WTC11 (cell line): Measurements from ENCODE around the gene GRAP2. TPM values are rescaled to one million over a fixed set of nuclear protein-coding genes. Genes with fewer than 3 reads are reported as not detected.

Experiments used
- ATAC-seq: fragments of 200-7000 bp; cut with Tn5 transposase; 2 replicates; pipeline ENCODE4 v1.10.0; 2021; ENCODE audit warnings: mild to moderate bottlenecking, moderate library complexity
- CTCF ChIA-PET: fragments of 300-600 bp; sonication (Branson Sonifier 250); formaldehyde crosslinking; loops from one replicate; lab custom pipeline; 2021; ENCODE audit warnings: antibody characterized with exemption; lab: Charles Lee
- POLR2A ChIA-PET: fragments of 350-600 bp; sonication (Branson Sonifier 250); formaldehyde crosslinking; loops from one replicate; lab custom pipeline; 2021; ENCODE audit warnings: antibody characterized with exemption; lab: Charles Lee
- DNase-seq: peaks from one replicate; pipeline ENCODE4 v3.0.0; 2021; ENCODE audit warnings: low spot score
- H3K27ac Mint-ChIP-seq: 2 replicates; pipeline ENCODE4 v1.8.0; 2021; ENCODE audit warnings: mixed read lengths
- H3K27me3 Mint-ChIP-seq: 2 replicates; pipeline ENCODE4 v1.8.0; 2021; ENCODE audit warnings: low read depth, mild to moderate bottlenecking, moderate library complexity, mixed read lengths
- H3K36me3 Mint-ChIP-seq: 2 replicates; pipeline ENCODE4 v1.8.0; 2021; ENCODE audit warnings: mixed read lengths
- H3K4me1 Mint-ChIP-seq: 2 replicates; pipeline ENCODE4 v1.8.0; 2022; ENCODE audit warnings: mixed read lengths
- H3K4me3 Mint-ChIP-seq: 2 replicates; pipeline ENCODE4 v1.8.0; 2021; ENCODE audit warnings: mild to moderate bottlenecking, moderate library complexity, mixed read lengths
- H3K9me3 Mint-ChIP-seq: 2 replicates; pipeline ENCODE4 v1.8.0; 2021; ENCODE audit warnings: mixed read lengths
- FOXJ3 ChIP-seq: sonication (generic); formaldehyde crosslinking; IDR thresholded peaks from 2 replicates; pipeline ENCODE4 v1.9.0; 2021; ENCODE audit warnings: missing genetic modification reagents, mild to moderate bottlenecking, borderline replicate concordance
- FOXP1 ChIP-seq: sonication (generic); formaldehyde crosslinking; IDR thresholded peaks from 2 replicates; pipeline ENCODE4 v1.8.0; 2022; ENCODE audit warnings: missing genetic modification reagents, mild to moderate bottlenecking, moderate library complexity, borderline replicate concordance
- NFYB ChIP-seq: sonication (generic); formaldehyde crosslinking; conservative IDR thresholded peaks from 2 replicates; pipeline ENCODE4 v1.8.0; 2022; ENCODE audit warnings: low read depth, missing genetic modification reagents
- SMAD4 ChIP-seq: sonication (generic); formaldehyde crosslinking; IDR thresholded peaks from 2 replicates; pipeline ENCODE4 v1.8.0; 2022; ENCODE audit warnings: mild to moderate bottlenecking, missing genetic modification reagents
- TEAD4 ChIP-seq: sonication (generic); formaldehyde crosslinking; IDR thresholded peaks from 2 replicates; pipeline ENCODE4 v1.8.0; 2022; ENCODE audit warnings: mild to moderate bottlenecking, missing genetic modification reagents
- ZNF138 ChIP-seq: sonication (generic); formaldehyde crosslinking; conservative IDR thresholded peaks from 2 replicates; pipeline ENCODE4 v1.8.1; 2022; ENCODE audit warnings: mild to moderate bottlenecking, moderate library complexity, missing genetic modification reagents
- ZNF416 ChIP-seq: fragments of 250-450 bp; sonication (Bioruptor Pico); IDR thresholded peaks from 2 replicates; pipeline ENCODE4 v1.9.0; 2021; ENCODE audit warnings: mild to moderate bottlenecking, inconsistent platforms
- total RNA-seq: library from RNA; stranded (reverse); gene quantifications from 3 replicates; pipeline ENCODE4 v1.2.3, GENCODE V29; 2021
- TF ChIP-seq, protein P1 (sequence below): fragments of 250-450 bp; sonication (Bioruptor Pico); IDR thresholded peaks from 2 replicates; pipeline ENCODE4 v1.9.0; 2021; ENCODE audit warnings: mild to moderate bottlenecking
- TF ChIP-seq, protein P2 (sequence below): sonication (generic); formaldehyde crosslinking; IDR thresholded peaks from 2 replicates; pipeline ENCODE4 v1.8.0; 2022; ENCODE audit warnings: mild to moderate bottlenecking, missing genetic modification reagents
- TF ChIP-seq, protein P3 (sequence below): sonication (generic); formaldehyde crosslinking; conservative IDR thresholded peaks from 2 replicates; pipeline ENCODE4 v1.8.1; 2023; ENCODE audit warnings: mild to moderate bottlenecking, low read depth, missing genetic modification reagents, moderate library complexity
- TF ChIP-seq, protein P4 (sequence below): sonication (generic); formaldehyde crosslinking; IDR thresholded peaks from 2 replicates; pipeline ENCODE4 v1.8.1; 2023; ENCODE audit warnings: mild to moderate bottlenecking, missing genetic modification reagents, borderline replicate concordance
- TF ChIP-seq, protein P5 (sequence below): sonication (generic); formaldehyde crosslinking; conservative IDR thresholded peaks from 2 replicates; pipeline ENCODE4 v1.8.1; 2022; ENCODE audit warnings: mild to moderate bottlenecking, missing genetic modification reagents
- TF ChIP-seq, protein P6 (sequence below): sonication (generic); formaldehyde crosslinking; IDR thresholded peaks from 2 replicates; pipeline ENCODE4 v1.8.0; 2022; ENCODE audit warnings: mild to moderate bottlenecking, missing genetic modification reagents
- TF ChIP-seq, protein P7 (sequence below): sonication (generic); formaldehyde crosslinking; IDR thresholded peaks from 2 replicates; pipeline ENCODE4 v1.8.0; 2023; ENCODE audit warnings: missing genetic modification reagents
- TF ChIP-seq, protein P8 (sequence below): sonication (generic); formaldehyde crosslinking; IDR thresholded peaks from 2 replicates; pipeline ENCODE4 v1.8.1; 2023; ENCODE audit warnings: mild to moderate bottlenecking, missing genetic modification reagents

The GRAP2 gene
- total RNA-seq, 1 experiment from 2014 or later, result 0.33 TPM

DNA sequence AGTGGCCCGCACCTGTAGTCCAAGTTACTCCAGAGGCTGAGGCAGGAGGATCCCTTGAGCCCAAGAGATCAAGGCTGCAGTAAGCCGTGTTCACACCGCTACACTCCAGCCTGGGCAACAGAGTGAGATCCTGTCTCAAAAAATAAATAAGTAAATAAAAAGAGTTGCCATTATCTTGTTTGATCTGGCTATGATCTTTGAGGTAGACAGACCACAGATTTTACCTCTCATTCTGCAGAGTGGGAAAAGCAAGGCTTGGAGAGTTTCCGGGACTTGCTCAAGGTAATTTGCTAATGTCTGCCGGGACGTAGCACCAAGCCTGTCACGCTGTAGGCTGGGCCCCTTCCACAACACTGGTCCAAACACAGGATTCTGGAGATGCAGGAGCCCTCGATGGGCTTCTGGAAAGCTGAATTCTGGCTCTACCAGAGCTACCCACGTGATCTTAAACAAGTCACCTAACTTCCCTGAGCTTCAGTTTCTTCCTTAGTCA is 6.8 kb downstream of the GRAP2 start:
- Mint-ChIP-seq H3K27me3 (no peaks in the 10 kb centered on the region; the same call in 1 of the 2 replicates), H3K36me3 (no peaks in the 10 kb centered on the region), H3K4me3 (no peak overlapping the region), H3K27ac (no peak overlapping the region), H3K9me3 (no peaks in the 10 kb centered on the region), H3K4me1 (peaks cover 15% of the 10 kb centered on the region)
- ChIA-PET CTCF (interaction anchor here (1.6 kb wide), 1 partner anchor 25 kb away, joined by 5 read pairs; no protein-coding TSS in a partner anchor), POLR2A (no interaction called here)
- TF ChIP-seq TEAD4 (CRISPR knock-in tag) (no peak), NFYB (no peak), FOXP1 (CRISPR knock-in tag) (no peak), SMAD4 (CRISPR knock-in tag) (no peak), ZNF138 (no peak), ZNF416 (CRISPR knock-in tag) (no peak)
- TF ChIP-seq, protein P1, sequence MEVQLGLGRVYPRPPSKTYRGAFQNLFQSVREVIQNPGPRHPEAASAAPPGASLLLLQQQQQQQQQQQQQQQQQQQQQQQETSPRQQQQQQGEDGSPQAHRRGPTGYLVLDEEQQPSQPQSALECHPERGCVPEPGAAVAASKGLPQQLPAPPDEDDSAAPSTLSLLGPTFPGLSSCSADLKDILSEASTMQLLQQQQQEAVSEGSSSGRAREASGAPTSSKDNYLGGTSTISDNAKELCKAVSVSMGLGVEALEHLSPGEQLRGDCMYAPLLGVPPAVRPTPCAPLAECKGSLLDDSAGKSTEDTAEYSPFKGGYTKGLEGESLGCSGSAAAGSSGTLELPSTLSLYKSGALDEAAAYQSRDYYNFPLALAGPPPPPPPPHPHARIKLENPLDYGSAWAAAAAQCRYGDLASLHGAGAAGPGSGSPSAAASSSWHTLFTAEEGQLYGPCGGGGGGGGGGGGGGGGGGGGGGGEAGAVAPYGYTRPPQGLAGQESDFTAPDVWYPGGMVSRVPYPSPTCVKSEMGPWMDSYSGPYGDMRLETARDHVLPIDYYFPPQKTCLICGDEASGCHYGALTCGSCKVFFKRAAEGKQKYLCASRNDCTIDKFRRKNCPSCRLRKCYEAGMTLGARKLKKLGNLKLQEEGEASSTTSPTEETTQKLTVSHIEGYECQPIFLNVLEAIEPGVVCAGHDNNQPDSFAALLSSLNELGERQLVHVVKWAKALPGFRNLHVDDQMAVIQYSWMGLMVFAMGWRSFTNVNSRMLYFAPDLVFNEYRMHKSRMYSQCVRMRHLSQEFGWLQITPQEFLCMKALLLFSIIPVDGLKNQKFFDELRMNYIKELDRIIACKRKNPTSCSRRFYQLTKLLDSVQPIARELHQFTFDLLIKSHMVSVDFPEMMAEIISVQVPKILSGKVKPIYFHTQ, result no peak
- TF ChIP-seq, protein P2, sequence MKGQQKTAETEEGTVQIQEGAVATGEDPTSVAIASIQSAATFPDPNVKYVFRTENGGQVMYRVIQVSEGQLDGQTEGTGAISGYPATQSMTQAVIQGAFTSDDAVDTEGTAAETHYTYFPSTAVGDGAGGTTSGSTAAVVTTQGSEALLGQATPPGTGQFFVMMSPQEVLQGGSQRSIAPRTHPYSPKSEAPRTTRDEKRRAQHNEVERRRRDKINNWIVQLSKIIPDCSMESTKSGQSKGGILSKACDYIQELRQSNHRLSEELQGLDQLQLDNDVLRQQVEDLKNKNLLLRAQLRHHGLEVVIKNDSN (CRISPR knock-in tag), result no peak
- TF ChIP-seq, protein P3, sequence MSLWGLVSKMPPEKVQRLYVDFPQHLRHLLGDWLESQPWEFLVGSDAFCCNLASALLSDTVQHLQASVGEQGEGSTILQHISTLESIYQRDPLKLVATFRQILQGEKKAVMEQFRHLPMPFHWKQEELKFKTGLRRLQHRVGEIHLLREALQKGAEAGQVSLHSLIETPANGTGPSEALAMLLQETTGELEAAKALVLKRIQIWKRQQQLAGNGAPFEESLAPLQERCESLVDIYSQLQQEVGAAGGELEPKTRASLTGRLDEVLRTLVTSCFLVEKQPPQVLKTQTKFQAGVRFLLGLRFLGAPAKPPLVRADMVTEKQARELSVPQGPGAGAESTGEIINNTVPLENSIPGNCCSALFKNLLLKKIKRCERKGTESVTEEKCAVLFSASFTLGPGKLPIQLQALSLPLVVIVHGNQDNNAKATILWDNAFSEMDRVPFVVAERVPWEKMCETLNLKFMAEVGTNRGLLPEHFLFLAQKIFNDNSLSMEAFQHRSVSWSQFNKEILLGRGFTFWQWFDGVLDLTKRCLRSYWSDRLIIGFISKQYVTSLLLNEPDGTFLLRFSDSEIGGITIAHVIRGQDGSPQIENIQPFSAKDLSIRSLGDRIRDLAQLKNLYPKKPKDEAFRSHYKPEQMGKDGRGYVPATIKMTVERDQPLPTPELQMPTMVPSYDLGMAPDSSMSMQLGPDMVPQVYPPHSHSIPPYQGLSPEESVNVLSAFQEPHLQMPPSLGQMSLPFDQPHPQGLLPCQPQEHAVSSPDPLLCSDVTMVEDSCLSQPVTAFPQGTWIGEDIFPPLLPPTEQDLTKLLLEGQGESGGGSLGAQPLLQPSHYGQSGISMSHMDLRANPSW, result no peak
- TF ChIP-seq, protein P4, sequence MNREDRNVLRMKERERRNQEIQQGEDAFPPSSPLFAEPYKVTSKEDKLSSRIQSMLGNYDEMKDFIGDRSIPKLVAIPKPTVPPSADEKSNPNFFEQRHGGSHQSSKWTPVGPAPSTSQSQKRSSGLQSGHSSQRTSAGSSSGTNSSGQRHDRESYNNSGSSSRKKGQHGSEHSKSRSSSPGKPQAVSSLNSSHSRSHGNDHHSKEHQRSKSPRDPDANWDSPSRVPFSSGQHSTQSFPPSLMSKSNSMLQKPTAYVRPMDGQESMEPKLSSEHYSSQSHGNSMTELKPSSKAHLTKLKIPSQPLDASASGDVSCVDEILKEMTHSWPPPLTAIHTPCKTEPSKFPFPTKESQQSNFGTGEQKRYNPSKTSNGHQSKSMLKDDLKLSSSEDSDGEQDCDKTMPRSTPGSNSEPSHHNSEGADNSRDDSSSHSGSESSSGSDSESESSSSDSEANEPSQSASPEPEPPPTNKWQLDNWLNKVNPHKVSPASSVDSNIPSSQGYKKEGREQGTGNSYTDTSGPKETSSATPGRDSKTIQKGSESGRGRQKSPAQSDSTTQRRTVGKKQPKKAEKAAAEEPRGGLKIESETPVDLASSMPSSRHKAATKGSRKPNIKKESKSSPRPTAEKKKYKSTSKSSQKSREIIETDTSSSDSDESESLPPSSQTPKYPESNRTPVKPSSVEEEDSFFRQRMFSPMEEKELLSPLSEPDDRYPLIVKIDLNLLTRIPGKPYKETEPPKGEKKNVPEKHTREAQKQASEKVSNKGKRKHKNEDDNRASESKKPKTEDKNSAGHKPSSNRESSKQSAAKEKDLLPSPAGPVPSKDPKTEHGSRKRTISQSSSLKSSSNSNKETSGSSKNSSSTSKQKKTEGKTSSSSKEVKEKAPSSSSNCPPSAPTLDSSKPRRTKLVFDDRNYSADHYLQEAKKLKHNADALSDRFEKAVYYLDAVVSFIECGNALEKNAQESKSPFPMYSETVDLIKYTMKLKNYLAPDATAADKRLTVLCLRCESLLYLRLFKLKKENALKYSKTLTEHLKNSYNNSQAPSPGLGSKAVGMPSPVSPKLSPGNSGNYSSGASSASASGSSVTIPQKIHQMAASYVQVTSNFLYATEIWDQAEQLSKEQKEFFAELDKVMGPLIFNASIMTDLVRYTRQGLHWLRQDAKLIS (CRISPR knock-in tag), result no peak
- TF ChIP-seq, protein P5, sequence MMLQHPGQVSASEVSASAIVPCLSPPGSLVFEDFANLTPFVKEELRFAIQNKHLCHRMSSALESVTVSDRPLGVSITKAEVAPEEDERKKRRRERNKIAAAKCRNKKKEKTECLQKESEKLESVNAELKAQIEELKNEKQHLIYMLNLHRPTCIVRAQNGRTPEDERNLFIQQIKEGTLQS (CRISPR knock-in tag), result no peak
- TF ChIP-seq, protein P6, sequence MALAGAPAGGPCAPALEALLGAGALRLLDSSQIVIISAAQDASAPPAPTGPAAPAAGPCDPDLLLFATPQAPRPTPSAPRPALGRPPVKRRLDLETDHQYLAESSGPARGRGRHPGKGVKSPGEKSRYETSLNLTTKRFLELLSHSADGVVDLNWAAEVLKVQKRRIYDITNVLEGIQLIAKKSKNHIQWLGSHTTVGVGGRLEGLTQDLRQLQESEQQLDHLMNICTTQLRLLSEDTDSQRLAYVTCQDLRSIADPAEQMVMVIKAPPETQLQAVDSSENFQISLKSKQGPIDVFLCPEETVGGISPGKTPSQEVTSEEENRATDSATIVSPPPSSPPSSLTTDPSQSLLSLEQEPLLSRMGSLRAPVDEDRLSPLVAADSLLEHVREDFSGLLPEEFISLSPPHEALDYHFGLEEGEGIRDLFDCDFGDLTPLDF, result no peak
- ATAC-seq (no peak), DNase-seq (no peak)

DNA sequence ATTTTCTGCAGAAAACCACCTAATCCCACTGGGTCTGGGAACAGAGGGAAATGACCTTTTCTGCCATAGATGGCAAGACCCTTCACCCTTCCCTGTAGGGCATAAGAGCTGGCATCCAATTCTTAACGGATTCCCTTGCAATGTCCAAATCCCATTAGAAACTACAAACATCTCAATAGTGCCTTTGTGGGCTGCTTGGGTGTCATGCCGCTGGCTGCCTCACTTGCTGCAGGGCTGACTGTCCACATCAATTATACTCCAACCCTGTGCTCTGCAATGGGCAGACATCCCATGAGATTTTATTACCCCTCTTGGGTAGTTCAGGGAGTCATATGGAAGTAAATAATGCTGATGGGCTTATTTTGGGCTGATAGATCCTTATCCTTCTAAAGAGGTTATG is 7.3 kb downstream of the GRAP2 start:
- ATAC-seq, result no peak
- Mint-ChIP-seq H3K4me3 (no peak overlapping the region), H3K36me3 (no peaks in the 10 kb centered on the region), H3K27ac (no peak overlapping the region), H3K9me3 (no peaks in the 10 kb centered on the region), H3K27me3 (no peaks in the 10 kb centered on the region; the same call in 1 of the 2 replicates), H3K4me1 (peaks cover 15% of the 10 kb centered on the region)
- ChIA-PET POLR2A (no interaction called here), CTCF (interaction anchor here (1.0 to 1.6 kb wide), 2 partner anchors 18 to 25 kb away, joined by 3 to 5 read pairs; no protein-coding TSS in a partner anchor)
- no peak for DNase-seq
- TF ChIP-seq, protein P7, sequence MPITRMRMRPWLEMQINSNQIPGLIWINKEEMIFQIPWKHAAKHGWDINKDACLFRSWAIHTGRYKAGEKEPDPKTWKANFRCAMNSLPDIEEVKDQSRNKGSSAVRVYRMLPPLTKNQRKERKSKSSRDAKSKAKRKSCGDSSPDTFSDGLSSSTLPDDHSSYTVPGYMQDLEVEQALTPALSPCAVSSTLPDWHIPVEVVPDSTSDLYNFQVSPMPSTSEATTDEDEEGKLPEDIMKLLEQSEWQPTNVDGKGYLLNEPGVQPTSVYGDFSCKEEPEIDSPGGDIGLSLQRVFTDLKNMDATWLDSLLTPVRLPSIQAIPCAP (CRISPR knock-in tag), result no peak
- TF ChIP-seq, protein P8, sequence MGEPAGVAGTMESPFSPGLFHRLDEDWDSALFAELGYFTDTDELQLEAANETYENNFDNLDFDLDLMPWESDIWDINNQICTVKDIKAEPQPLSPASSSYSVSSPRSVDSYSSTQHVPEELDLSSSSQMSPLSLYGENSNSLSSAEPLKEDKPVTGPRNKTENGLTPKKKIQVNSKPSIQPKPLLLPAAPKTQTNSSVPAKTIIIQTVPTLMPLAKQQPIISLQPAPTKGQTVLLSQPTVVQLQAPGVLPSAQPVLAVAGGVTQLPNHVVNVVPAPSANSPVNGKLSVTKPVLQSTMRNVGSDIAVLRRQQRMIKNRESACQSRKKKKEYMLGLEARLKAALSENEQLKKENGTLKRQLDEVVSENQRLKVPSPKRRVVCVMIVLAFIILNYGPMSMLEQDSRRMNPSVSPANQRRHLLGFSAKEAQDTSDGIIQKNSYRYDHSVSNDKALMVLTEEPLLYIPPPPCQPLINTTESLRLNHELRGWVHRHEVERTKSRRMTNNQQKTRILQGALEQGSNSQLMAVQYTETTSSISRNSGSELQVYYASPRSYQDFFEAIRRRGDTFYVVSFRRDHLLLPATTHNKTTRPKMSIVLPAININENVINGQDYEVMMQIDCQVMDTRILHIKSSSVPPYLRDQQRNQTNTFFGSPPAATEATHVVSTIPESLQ (CRISPR knock-in tag), result no peak
- TF ChIP-seq FOXJ3, result no peak
- TF ChIP-seq, protein P3, result no peak
